ENCODE results near the gene TMEM14C.
A peak's percentile ranks its signal among the peaks of the same experiment; 100 is the strongest.
"Not testable (repeated sequence)": the region's sequence is repeated elsewhere in the genome, so short reads cannot be mapped to it uniquely, and the experiment has no call there.

TMEM14C gene

DNA sequence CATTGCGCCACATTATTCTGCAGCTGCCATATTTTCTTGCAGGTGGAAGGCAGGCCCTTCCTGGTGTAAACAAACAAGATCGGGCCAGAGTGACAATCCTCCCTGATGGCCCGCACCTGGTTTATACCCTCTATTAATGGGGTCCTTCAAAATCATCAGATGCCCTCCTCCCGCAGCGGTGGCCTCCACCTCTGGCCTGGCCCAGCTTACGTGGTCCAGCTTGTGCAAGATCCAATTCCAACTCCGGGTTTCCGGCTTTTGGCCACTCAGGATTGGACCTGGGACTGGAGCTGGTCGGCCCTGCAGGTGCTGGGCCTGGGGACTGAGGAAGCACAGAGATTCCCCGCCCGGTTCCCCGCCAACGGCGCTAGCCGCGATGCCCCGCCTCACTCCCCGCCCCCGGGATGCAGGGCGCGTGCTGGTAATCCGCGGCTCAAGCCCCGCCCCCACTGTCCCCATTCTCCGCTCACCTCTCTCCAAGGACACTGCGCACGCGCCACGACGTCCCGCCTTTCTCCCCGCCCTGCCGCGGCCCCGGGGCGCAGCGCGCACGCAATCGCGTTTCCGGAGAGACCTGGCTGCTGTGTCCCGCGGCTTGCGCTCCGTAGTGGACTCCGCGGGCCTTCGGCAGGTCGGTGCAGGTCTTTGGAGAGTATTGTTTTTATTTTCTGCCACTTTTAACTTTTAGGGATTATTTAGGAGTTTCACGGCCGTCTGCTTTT lies 24.5 kb downstream of the TMEM14C start, which contains the start of gene TMEM14B:
Gene TMEM14B, plus strand, starts transcription at position 555 of the 722 bp plus-strand sequence. CDS start 1,441 bp downstream, outside the sequence.
- no peak for FAIRE-seq
- peak; percentile 94 for DNase-seq (ENCODE audit: insufficient read length, low spot score)
- TF ChIP-seq, protein P1, sequence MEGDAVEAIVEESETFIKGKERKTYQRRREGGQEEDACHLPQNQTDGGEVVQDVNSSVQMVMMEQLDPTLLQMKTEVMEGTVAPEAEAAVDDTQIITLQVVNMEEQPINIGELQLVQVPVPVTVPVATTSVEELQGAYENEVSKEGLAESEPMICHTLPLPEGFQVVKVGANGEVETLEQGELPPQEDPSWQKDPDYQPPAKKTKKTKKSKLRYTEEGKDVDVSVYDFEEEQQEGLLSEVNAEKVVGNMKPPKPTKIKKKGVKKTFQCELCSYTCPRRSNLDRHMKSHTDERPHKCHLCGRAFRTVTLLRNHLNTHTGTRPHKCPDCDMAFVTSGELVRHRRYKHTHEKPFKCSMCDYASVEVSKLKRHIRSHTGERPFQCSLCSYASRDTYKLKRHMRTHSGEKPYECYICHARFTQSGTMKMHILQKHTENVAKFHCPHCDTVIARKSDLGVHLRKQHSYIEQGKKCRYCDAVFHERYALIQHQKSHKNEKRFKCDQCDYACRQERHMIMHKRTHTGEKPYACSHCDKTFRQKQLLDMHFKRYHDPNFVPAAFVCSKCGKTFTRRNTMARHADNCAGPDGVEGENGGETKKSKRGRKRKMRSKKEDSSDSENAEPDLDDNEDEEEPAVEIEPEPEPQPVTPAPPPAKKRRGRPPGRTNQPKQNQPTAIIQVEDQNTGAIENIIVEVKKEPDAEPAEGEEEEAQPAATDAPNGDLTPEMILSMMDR (IDR thresholded peaks at IDR 0.05; ENCODE audit: insufficient read depth, missing control alignments): no peak

DNA sequence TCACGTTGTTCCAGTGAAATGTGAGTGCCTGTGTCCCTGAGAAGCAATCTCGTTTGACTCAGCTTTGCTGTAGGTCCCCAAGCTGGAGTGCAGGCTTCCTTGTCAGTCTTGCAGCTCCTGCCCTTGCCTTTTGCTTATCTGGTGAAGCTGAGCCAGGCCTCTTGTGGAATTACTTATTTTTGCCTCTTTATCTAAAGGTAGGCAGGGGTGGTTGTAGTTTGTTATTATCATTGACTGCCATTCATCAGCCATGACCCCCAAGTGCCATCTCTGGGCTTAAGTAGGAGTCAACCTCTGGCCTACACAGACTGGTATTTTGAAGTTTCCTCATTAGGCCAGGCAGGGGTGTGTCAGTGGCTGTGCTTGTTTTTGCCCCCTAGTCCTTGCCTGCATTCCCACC lies 26.9 kb downstream of the TMEM14C start:
- DNase-seq (ENCODE audit: insufficient read length, low spot score): no peak
- no peak for FAIRE-seq
- TF ChIP-seq, protein P1 (IDR thresholded peaks at IDR 0.05; ENCODE audit: insufficient read depth, missing control alignments): no peak

DNA sequence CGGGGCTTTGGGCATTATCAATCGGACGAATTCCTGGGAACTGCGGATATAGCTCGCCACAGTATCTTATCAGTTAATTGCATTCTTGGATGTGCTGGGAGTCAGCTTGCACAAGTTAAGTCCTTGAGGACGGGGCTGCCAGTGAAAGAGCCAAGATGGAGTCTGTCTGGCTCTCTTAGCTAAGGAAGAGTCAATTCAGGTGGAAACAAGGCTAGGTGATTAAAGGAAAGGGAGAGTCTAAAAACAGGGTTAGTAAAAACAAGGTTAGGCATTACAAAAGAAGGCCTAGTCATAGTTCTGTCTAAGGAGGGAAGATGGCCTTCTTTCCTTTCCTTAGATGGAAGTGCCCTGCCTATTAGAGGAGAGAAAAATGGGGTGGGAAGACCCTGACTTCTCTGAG lies 27.7 kb downstream of the TMEM14C start:
- FAIRE-seq; DNase-seq (ENCODE audit: insufficient read length, low spot score): not testable (repeated sequence)

DNA sequence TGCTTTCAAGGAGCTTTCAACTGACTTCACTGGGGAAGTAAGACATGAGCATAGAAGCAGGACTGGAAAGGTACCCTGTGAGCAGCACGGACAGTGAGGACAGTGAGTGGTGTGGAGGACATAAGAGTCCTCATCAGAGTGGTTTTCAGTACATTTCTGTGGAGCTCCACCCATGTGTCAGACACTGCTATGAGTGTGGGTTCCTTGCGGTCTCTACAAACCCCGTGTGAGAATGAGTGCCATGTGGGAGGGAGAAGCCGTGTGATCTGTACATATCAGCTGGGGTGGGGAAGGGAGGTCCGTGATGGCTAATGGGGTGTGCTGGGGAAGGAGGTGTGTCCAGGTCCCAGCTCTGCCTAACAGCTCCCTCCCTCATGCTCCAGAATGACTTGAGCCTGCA lies 28.9 kb downstream of the TMEM14C start:
- not testable (repeated sequence) for DNase-seq (ENCODE audit: insufficient read length, low spot score); FAIRE-seq

DNA sequence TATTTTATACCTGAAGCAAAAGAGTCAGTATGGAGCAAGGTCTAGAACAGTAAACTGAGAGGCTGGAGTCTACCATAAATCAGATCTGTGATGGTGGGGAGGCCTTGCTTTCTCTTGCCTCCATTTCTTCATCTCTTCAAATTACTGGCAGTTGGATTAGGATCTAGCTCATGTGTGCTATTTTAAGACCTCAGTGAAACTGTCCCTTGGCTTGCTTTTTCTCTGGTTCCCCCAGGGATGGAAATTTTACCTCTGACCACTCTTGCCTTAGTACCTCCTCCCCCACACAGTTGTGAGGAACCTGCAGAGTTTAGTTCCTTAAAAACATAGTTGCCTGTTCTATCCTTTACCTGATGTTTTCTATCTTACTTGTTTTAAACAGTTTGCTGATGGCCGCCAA lies 33.2 kb downstream of the TMEM14C start:
- no peak for FAIRE-seq

DNA sequence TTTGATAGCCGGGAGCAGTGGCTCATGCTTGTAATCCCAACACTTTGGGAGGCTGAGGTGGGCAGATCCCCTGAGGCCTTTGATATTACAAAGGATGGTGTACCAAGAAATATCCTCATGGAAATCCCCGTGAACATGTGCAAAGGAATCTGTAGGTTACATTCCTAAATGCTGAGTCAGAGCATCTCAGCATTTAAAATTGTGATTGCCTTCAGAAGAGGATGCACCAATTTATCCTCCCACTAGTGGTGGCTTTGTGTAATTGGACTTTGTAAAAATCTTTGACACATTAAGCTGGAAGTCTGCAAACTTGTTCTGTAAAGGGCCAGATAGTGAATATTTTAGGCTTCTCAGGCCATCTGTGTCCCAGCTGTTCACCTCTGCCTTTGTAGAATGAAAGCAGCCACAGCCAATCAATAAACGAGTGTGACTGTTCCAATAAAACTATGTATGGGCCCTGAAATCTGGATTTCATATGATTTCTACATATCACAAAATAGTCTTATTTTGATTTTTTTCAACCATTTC lies 36.5 kb downstream of the TMEM14C start:
- DNase-seq (ENCODE audit: insufficient read length, low spot score): no peak
- TF ChIP-seq, protein P1 (IDR thresholded peaks at IDR 0.05; ENCODE audit: insufficient read depth, missing control alignments): peak; percentile 43
- FAIRE-seq: no peak

More for the DNA sequence above, 33.2 kb downstream of the TMEM14C start:
- DNase-seq (ENCODE audit: insufficient read length, low spot score): no peak
- TF ChIP-seq, protein P1 (IDR thresholded peaks at IDR 0.05; ENCODE audit: insufficient read depth, missing control alignments): no peak

DNA sequence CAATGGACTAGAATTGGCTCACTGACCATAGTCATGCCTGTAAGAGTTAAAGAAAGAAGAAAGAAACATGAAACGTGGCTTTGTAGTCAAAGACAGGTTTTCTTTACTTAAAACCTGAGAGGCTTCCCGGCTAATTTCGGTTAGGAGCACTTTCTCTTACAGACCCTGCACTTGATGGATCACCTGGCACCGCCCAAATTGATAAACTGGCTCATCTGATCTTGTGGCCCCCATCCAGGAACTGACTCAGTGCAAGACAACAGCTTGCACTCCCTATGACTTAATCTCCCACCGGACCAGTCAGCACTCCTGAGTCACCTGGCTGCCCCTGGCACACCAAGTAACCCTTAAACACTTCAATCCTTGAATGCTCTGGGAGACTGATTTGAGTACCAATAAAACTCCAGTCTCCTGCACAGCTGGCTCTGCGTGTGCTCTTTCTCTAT lies 37.0 kb downstream of the TMEM14C start:
- DNase-seq (ENCODE audit: insufficient read length, low spot score) (no peak), FAIRE-seq (no peak)
- TF ChIP-seq, protein P1 (IDR thresholded peaks at IDR 0.05; ENCODE audit: insufficient read depth, missing control alignments): no peak

DNA sequence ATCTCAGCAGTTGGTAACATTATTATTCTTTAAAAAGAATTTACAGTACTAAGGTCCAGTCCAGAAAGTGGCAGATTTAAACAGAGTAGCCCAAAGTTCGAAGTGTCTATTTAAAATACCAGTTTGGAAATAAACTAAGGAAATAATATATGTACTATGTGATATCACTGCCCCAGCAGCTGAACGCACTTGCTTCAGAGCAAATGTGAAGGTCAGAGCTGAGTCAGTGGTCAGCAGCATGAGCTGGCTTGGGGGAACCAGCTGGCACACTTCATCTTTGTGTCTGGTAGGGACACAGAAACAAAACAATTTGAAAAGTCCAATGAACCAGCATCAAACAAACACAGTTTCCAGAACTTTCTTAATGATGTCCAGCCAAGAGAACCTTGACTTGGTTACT lies 40.1 kb downstream of the TMEM14C start:
- TF ChIP-seq, protein P1 (IDR thresholded peaks at IDR 0.05; ENCODE audit: insufficient read depth, missing control alignments): no peak
- FAIRE-seq (no peak), DNase-seq (ENCODE audit: insufficient read length, low spot score) (no peak)
